HG03159 (cell line): ENCODE measurements around the gene JAZF1.

Source experiments
- ATAC-seq: cut with Tn5 transposase; IDR thresholded peaks from one replicate; pipeline ENCODE4 v1.9.1; 2021; ENCODE audit warnings: mild to moderate bottlenecking, moderate library complexity; ENCODE audit not compliant: unreplicated experiment

The JAZF1 gene

GRCh38 chr7:28192786-28193585 is 12.4 kb upstream of the JAZF1 start:
- ATAC-seq, result no peak

GRCh38 chr7:28191751-28192150 is 11.2 kb upstream of the JAZF1 start:
- ATAC-seq, result no peak

GRCh38 chr7:28191184-28191583 is 10.6 kb upstream of the JAZF1 start:
- ATAC-seq, result no peak

GRCh38 chr7:28190077-28190710 is 9.6 kb upstream of the JAZF1 start:
- no peak for ATAC-seq

GRCh38 chr7:28187012-28187411 is 6.4 kb upstream of the JAZF1 start:
- ATAC-seq, result no peak

GRCh38 chr7:28183627-28184026 is 3.0 kb upstream of the JAZF1 start:
- ATAC-seq, result no peak

GRCh38 chr7:28182071-28182471 is 1.5 kb upstream of the JAZF1 start:
- no peak for ATAC-seq

GRCh38 chr7:28181416-28181815 is 821 bp upstream of the JAZF1 start:
- ATAC-seq, result no peak

- ATAC-seq, result no peak
Measured at GRCh38 chr7:28180031-28180363, 598 bp downstream of the JAZF1 start.

- peak; percentile 65 for ATAC-seq
Measured at GRCh38 chr7:28179120-28180030, 1.2 kb downstream of the JAZF1 start.

- ATAC-seq, result no peak
Measured at GRCh38 chr7:28178599-28178998, 2.0 kb downstream of the JAZF1 start.

- no peak for ATAC-seq
Measured at GRCh38 chr7:28177836-28178235, 2.8 kb downstream of the JAZF1 start.

- no peak for ATAC-seq
Measured at GRCh38 chr7:28176645-28177044, 4.0 kb downstream of the JAZF1 start.

- ATAC-seq, result no peak
Measured at GRCh38 chr7:28176174-28176573, 4.4 kb downstream of the JAZF1 start.

GRCh38 chr7:28174901-28175661 is 5.5 kb downstream of the JAZF1 start:
- ATAC-seq, result no peak

- ATAC-seq, result no peak
Measured at GRCh38 chr7:28174442-28174841, 6.2 kb downstream of the JAZF1 start.

GRCh38 chr7:28173531-28173930 is 7.1 kb downstream of the JAZF1 start:
- no peak for ATAC-seq

- no peak for ATAC-seq
Measured at GRCh38 chr7:28172958-28173357, 7.6 kb downstream of the JAZF1 start.

GRCh38 chr7:28170701-28171100 is 9.9 kb downstream of the JAZF1 start:
- no peak for ATAC-seq

- ATAC-seq, result no peak
Measured at GRCh38 chr7:28169230-28169629, 11.4 kb downstream of the JAZF1 start.
